HG03066 (cell line): Measurements from ENCODE around the gene TMSB4X.
"Not testable (repeated sequence)": the region's sequence is repeated elsewhere in the genome, so short reads cannot be mapped to it uniquely, and the experiment has no call there.

Source experiments
- ATAC-seq: cut with Tn5 transposase; IDR thresholded peaks from one replicate; pipeline ENCODE4 v1.9.1; 2021; ENCODE audit warnings: low read depth; ENCODE audit not compliant: unreplicated experiment

TMSB4X gene

DNA sequence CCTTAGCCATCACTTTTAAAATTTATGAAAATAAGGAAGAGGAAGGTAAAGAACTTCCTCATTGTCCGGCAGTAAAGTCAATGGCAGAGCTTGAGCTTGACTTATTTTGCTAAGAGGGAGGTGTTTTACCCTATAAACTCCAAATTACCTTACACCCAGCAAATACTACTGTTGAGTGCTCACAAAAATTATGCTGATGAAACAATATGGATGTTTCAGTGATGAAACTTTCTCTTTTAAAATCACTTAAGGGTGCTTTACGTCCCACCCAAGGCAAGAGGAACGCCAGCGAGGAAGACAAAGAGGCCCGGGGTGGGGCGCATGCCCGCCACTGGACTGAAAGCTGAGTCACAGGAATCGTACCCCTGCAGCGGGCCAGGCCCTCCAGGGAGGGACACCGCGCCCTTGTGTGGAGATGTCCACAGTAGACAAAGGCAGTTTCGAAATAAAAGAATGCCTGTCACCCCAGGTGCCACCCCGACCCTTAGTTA, 560 bp upstream of the TMSB4X start:
- peak; percentile 5 for ATAC-seq

DNA sequence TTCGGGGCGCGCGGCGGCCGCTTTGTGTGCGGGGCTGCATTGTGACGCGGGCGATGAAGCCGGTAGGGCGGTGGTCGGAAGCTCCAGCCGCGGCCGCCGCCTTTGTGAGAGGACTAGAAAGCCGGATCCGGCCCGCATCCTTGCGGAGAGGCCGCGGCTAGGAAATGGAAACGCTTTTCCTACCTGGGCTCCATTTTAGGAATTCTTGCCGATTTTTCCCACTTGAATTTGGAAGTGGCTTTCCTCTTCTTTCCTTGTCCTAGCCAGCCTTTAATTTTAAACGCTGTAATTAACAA, 708 bp downstream of the TMSB4X start:
- ATAC-seq: no peak

DNA sequence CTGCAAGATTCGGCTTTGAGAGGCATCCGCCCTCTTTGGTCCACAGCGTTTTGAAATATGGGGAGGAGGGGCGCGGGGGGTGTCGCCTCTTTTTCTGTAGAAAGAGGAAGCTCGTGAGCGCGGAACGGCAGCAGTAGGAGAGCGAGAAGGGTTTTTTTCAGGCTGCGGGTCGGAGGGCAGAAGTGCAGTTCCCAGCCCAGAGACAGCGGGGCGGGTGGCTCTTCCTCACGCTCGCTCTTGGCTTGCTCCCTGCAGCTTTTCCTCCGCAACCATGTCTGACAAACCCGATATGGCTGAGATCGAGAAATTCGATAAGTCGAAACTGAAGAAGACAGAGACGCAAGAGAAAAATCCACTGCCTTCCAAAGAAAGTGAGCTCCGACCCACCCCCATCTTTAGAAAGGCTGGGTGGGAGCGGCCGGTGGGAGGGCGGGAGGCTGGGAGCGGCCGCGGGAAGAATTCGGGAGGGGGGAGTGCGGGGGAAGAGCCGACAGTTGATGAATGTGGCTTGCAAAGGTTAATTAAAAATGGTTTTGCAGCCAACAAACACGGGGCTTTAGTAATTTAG, 1.2 kb downstream of the TMSB4X start:
- ATAC-seq: no peak

GRCh38 chrX:12976819-12977732, 2.2 kb downstream of the TMSB4X start:
- not testable (repeated sequence) for ATAC-seq

DNA sequence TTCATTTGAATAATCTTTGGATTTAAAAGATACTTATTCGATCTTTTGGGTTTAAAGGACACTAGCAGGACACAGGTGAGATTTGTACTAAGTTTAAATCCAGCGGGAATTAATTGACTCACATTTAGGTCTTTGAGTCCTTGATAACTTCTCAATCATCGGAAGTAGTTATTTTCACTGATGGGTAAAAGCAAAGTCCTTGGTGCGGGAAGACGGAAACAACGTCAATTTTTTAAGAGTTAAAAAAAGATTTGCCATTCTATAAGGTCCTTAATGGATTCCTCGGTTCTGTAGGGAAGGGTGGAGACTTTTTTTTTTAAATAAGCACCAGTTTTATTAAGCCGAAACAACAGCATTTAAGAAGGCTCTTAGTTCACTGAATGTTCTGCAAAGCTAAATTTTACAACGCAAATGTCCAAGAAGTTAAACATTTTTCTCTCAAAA, 2.9 kb downstream of the TMSB4X start:
- peak; percentile 13 for ATAC-seq

GRCh38 chrX:12978205-12979025, 3.5 kb downstream of the TMSB4X start:
- ATAC-seq: peak; percentile 41

GRCh38 chrX:12979026-12979607, 4.2 kb downstream of the TMSB4X start:
- ATAC-seq: no peak

DNA sequence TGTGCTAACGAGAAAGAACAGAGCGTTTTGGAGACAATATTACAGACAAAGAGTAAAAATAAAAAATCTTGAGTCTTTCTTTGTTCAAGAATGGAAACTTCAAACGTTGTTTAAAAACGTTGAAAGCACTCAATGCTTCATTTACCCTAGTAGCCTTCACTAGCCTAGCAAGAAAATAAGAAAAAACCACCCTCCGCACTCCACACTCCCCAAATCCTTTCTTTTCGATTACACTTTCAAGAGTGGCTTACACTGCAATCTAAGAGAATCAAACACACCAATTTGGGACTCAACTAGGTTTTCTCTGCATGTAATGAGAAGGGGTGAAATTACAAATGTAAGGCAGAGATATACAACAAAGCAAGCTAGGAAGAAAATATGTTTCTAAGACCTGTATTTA, 4.7 kb downstream of the TMSB4X start:
- no peak for ATAC-seq

GRCh38 chrX:12980039-12980438, 5.1 kb downstream of the TMSB4X start:
- not testable (repeated sequence) for ATAC-seq

DNA sequence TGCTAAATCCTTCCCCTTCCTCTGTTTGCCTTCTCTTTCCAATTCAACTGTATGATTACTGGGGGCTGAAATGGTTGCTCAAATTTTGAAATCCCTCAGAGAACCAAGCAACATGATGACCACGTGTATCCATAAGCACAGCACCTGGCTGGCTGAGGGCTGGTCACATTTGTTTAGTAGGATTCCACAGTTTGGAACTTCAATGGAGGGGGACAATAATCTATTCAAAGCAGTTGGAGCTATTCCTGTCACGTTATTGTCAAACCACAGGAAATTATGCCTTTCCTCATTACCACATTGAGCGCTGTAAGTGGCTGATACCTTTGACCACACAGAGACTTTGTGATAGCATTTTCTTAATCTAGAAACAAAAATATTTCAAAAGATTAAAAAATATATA, 7.0 kb downstream of the TMSB4X start:
- ATAC-seq: no peak

DNA sequence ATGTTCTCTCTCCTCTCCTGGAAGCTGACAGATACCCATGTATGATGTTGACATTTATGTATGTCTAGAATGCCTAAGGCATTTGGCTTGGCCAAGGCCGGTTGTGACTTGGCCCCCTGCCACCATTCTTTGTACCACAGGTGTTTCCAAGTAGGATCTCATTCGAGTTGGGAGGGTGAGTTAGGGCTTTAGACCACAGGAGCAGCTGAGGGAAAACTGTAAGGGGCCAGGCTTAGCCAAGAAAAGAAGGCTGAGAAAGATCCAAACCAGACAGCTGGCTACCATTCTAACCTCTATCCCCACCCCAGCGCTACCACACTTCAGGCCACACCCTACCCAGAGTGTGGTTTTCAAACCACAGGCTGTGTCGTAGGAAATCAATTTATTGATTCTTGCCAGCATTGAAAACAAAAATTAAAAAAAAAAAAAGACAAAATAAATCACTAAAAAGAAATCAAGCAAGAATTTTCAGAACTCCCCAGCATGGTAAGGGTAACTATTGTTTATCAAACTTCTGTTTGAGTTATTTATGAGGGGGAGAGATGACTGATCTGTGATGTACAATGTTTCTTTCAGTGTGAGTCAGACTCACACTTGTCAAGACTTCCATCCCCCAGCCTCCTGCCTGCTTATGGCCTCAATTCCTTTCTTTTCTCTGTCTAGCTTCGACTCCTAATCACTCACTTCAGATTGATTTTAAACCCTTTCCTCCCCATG, 9.9 kb downstream of the TMSB4X start:
- peak; percentile 60 for ATAC-seq

GRCh38 chrX:12985331-12985730, 10.4 kb downstream of the TMSB4X start:
- ATAC-seq: no peak

GRCh38 chrX:12986164-12986779, 11.4 kb downstream of the TMSB4X start:
- ATAC-seq: no peak

DNA sequence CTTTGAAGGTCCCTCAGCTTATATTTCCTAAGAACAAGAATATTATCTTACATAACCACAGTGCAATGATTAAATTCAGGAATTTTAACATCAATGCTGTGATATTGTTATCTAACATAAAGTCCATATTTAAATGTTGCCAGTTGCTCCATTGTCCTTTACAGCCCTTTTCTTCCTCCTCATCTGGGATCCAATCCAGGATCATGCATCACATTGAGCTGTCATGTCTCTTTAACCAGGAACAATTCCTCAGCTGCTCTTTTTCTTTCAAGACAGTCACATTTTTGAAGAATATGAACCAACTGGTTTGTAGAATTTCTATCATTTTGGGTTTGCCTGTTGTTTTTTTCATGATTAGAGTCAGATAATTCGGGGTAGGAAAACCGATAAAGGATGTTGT, 12.0 kb downstream of the TMSB4X start:
- ATAC-seq: no peak

DNA sequence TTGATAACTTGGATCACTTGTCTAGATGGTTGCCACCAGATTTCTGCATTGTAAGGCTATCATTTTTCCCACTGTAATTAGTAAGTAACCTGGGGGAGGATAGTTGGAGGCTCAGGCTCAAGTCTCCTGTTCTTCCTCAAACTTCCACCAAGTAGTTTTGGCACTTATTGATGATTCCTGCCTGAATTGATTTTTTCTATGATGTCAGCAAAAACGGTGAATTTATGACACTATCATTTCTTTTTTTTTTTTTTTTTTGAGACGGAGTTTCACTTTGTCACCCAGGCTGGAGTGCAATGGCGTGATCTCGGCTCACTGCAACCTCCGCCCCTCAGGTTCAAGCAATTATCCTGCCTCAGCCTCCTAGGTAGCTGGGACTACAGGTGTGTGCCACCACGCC, 12.4 kb downstream of the TMSB4X start:
- ATAC-seq: no peak

DNA sequence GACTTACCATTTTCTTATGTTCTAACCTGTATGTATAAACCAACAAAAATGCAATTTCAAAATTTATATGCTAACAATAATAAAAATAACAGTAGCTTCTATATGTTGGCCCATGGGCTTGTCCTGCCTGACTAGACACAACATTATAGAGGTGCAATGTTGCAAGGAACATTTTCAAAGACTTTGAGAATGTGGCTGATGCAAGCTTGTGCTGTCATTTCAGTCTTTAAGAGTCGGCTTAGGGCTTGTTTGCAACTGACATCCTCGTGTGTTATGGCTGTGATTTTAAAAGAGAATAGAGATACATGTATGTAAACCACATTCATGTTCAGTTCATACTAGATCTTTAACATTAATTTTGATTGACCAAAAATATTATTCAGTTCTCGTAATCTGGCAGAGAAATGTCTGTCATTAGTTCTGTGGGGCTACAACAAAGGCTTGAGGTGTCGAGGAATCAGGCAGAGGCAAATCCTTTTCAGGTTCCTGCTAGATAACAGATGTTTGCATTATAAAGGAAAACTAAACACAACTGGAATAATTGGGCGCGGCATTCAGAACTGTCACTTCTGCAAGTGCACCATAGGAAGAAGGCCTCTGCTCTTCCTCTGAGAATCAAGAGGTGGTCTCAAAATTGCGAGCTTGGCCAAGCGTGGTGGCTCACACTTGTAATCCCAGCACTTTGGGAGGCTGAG, 13.1 kb downstream of the TMSB4X start:
- no peak for ATAC-seq

- no peak for ATAC-seq
Observed at GRCh38 chrX:12988797-12989196, 13.9 kb downstream of the TMSB4X start.

DNA sequence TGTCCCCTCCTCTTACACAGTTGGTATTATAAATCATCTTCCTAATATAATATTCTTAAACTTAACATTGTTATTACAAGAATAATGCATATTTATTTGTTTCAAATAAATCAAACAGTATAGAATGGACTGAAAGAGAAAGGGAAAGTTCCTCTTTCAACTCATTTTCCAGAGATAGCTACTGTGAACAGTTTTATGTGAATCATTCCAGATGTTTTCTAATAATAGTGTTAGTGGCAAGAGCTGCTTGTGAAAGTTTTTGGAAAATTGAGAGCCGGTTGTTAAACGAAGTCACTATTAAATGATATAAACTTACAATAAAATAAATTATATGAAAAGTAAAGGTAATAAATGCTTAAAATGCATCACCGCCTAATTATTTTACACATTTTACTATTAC, 14.6 kb downstream of the TMSB4X start:
- ATAC-seq: no peak

DNA sequence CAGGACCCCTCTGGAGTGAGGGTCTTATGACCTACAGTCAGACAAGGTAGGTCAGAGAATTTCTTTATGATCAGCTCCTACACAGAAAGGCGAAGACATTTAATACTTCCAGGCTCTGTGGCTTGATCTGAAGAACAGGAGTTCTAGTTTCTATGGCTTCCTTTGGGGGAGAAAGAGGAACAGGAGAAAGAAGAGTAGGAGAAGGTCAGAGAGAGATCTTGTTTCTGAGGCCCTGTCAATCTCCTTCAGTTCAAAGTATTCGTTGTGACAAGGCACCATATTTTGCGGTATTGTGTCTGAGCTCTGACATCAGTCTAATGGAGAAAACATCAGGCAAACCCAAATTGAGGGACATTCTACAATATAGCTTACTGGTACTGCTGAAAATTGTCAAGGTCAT, 16.7 kb downstream of the TMSB4X start:
- ATAC-seq: no peak
